Measurements from ENCODE around the gene TNNI3K.

- TF ChIP-seq EZH2phosphoT487 (IDR thresholded peaks at IDR 0.05; ENCODE audit: low read length): no peak
- no peak for TF ChIP-seq CTCF (IDR thresholded peaks at IDR 0.05; ENCODE audit: low read length)
- no peak for TF ChIP-seq EZH2 (optimal IDR thresholded peaks at IDR 0.05; ENCODE audit: low read depth, low read length)
These were observed 314.7 kb downstream of the TNNI3K start for GRCh38 chr1:74549932-74550331.
